T-cell (primary cell): ENCODE measurements around the gene CFAP53. TPM values are rescaled to one million over a fixed set of nuclear protein-coding genes. Genes with fewer than 3 reads are reported as not detected.

Experiments used
- ATAC-seq, 4 experiments: fragments of 200-7000 bp in 3 of 4; fragments of 150-1000 bp in 1 of 4; cut with Tn5 transposase; replicated peaks in 1 of 4; 1 replicate in 3 of 4; 2 replicates in 1 of 4; pipeline ENCODE4 v1.10.0; 2021; ENCODE audit warnings: moderate library complexity in 3 of 4, mild to moderate bottlenecking in 2 of 4, moderate number of reproducible peaks in 1 of 4
- CTCF ChIA-PET, 2 donors: fragments of 300-600 bp; sonication (Branson Sonifier 250); formaldehyde crosslinking; loops; one replicate each; lab custom pipeline; 2022; ENCODE audit warnings: antibody characterized with exemption in 2 of 2; lab: Charles Lee
- POLR2A ChIA-PET, 2 donors: fragments of 300-600 bp; sonication (Branson Sonifier 250); formaldehyde crosslinking; loops; one replicate each; lab custom pipeline; 2022; ENCODE audit warnings: antibody characterized with exemption in 2 of 2; lab: Charles Lee
- DNase-seq, 35 experiments: peaks; one replicate each; pipeline versions ENCODE4 v3.0.0 to v3.0.0-alpha.2; 2013 to 2023
- H3K27ac ChIP-seq: one replicate; pipeline ENCODE4 v1.5.1; 2013; ENCODE audit warnings: low read length
- H3K27me3 ChIP-seq, 2 experiments: replicated peaks in 1 of 2; 1 replicate in 1 of 2; 2 replicates in 1 of 2; pipeline versions ENCODE4 v1.6.1 to v1.7.0; 2013; ENCODE audit warnings: low read length in 1 of 2, mixed read lengths in 1 of 2; ENCODE audit not compliant: control insufficient read depth in 2 of 2, insufficient read depth in 2 of 2; ENCODE audit errors: extremely low read depth in 1 of 2
- H3K36me3 ChIP-seq, 2 donors: 1 replicate in 1 of 2; 2 replicates in 1 of 2; pipeline versions ENCODE4 v1.6.1 to v1.7.0; 2013; ENCODE audit warnings: low read length in 1 of 2; ENCODE audit not compliant: control insufficient read depth in 2 of 2, insufficient read depth in 1 of 2; ENCODE audit errors: extremely low read depth in 1 of 2
- H3K4me1 ChIP-seq, 2 experiments: 1 replicate in 1 of 2; 2 replicates in 1 of 2; pipeline versions ENCODE4 v1.6.1 to v1.7.0; 2013; ENCODE audit warnings: low read length in 2 of 2, mixed read lengths in 1 of 2; ENCODE audit not compliant: insufficient read depth in 2 of 2, control insufficient read depth in 1 of 2; ENCODE audit errors: extremely low read depth in 1 of 2
- H3K4me3 ChIP-seq, 2 donors: 1 replicate in 1 of 2; 2 replicates in 1 of 2; pipeline versions ENCODE4 v1.5.1 to v1.7.0; 2013; ENCODE audit warnings: mild to moderate bottlenecking in 2 of 2, low read length in 1 of 2, moderate library complexity in 1 of 2; ENCODE audit not compliant: control insufficient read depth in 1 of 2; ENCODE audit errors: extremely low read depth in 1 of 2
- H3K9me3 ChIP-seq: 2 replicates; pipeline ENCODE4 v1.7.0; 2013
- H3K27ac Mint-ChIP-seq, 2 donors: one replicate each; pipeline ENCODE4 v1.8.0; 2020 to 2021; ENCODE audit warnings: mild to moderate bottlenecking in 2 of 2, mixed read lengths in 2 of 2
- H3K27me3 Mint-ChIP-seq, 2 donors: one replicate each; pipeline ENCODE4 v1.8.0; 2021 to 2022; ENCODE audit warnings: mixed read lengths in 2 of 2
- H3K36me3 Mint-ChIP-seq: one replicate; pipeline ENCODE4 v1.8.0; 2021; ENCODE audit warnings: mixed read lengths
- H3K4me1 Mint-ChIP-seq, 3 donors: one replicate each; pipeline ENCODE4 v1.8.0; 2020 to 2022; ENCODE audit warnings: mixed read lengths in 3 of 3, mild to moderate bottlenecking in 1 of 3
- H3K4me3 Mint-ChIP-seq, 3 donors: one replicate each; pipeline ENCODE4 v1.8.0; 2020 to 2022; ENCODE audit warnings: mild to moderate bottlenecking in 3 of 3, mixed read lengths in 3 of 3, moderate library complexity in 3 of 3
- H3K9me3 Mint-ChIP-seq, 3 donors: one replicate each; pipeline ENCODE4 v1.8.0; 2020 to 2022; ENCODE audit warnings: mixed read lengths in 3 of 3
- WGBS: methylation state at CpG from one replicate; pipeline ENCODE4 v1.1.5; 2013; ENCODE audit warnings: missing lambda C conversion rate; ENCODE audit not compliant: insufficient coverage; 5-methylcytosine and 5-hydroxymethylcytosine counted together
- total RNA-seq, 35 experiments: library from RNA in 6 of 35; stranded (reverse) in 6 of 35; fragments of 120-200 nt in 1 of 35; gene quantifications; one replicate each; pipeline versions ENCODE4 v1.2.1 to v1.2.4 and lab custom pipeline; 2013 to 2026

CFAP53 gene
- total RNA-seq, 5 donors from 2014 or later (not counting 1 experiment from before 2014, with no cell fraction given) = 0.56 to 1.2 (median 0.95) TPM; not detected in 1

- Mint-ChIP-seq H3K27me3 (no peaks in the 10 kb centered on the region), H3K36me3 (peaks cover 43% of the 10 kb centered on the region), H3K4me3 (peak overlapping the region; percentile 90 to 96 (median 96)), H3K4me1 (peaks cover 47 to 61% (median 51%) of the 10 kb centered on the region in 3 donors), H3K27ac (peak overlapping the region; percentile 87 to 92), H3K9me3 (no peaks in the 10 kb centered on the region)
- H3K27me3 ChIP-seq = no peaks in the 10 kb centered on the region
- DNase-seq = no peak
- ChIA-PET CTCF (interaction anchor here in 1 of 2 donors (0.6 to 2.1 kb wide), 5 partner anchors 10 to 1746 kb away, joined by 3 to 11 read pairs (median 7); partner anchors contain the start of gene CFAP53), POLR2A (interaction anchor here (0.6 to 1.2 kb wide), 9 partner anchors 7 to 1330 kb away, joined by 3 to 5 read pairs (median 4); partner anchors contain the start of gene SMAD4 (in 1 of the 2))
- no peak for ATAC-seq
- H3K4me3 ChIP-seq = peak overlapping the region; percentile 66 to 95
- H3K4me1 ChIP-seq = peaks cover 30 to 45% of the 10 kb centered on the region in 2 experiments
- WGBS = 44% methylated on average over 24 of the region's 35 CpGs
- H3K9me3 ChIP-seq = no peaks in the 10 kb centered on the region
- H3K36me3 ChIP-seq = peaks cover 19 to 46% of the 10 kb centered on the region in 2 donors
- H3K27ac ChIP-seq = peak overlapping the region; percentile 88
Measured at GRCh38 chr18:50281972-50282520, 15.8 kb upstream of the CFAP53 start.

GRCh38 chr18:50281295-50281971, 15.1 kb upstream of the CFAP53 start, which contains the start of gene MBD1:
MBD1 (minus strand) TSS chr18:50281523; CDS start chr18:50279992, 1,531 bp downstream.
- H3K27me3 Mint-ChIP-seq = no peaks in the 10 kb centered on the region
- H3K27ac Mint-ChIP-seq = peak within 1 kb of the TSS; percentile 87 to 92
- Histone ChIP-seq H3K9me3 (no peaks in the 10 kb centered on the region), H3K27me3 (no peaks in the 10 kb centered on the region), H3K36me3 (peaks cover 22 to 52% of the 10 kb centered on the region in 2 donors), H3K4me3 (peak within 1 kb of the TSS; percentile 66 to 95), H3K4me1 (peaks cover 28 to 39% of the 10 kb centered on the region in 2 experiments), H3K27ac (peak within 1 kb of the TSS; percentile 88)
- H3K4me1 Mint-ChIP-seq = peaks cover 41 to 55% (median 46%) of the 10 kb centered on the region in 3 donors
- ATAC-seq = peak; percentile 89 to 93 (median 92)
- no peaks in the 10 kb centered on the region for H3K9me3 Mint-ChIP-seq
- peak within 1 kb of the TSS; percentile 90 to 96 (median 96) for H3K4me3 Mint-ChIP-seq
- ChIA-PET CTCF (interaction anchor here in 1 of 2 donors (0.6 to 2.1 kb wide), 6 partner anchors 10 to 1745 kb away, joined by 3 to 11 read pairs (median 6); partner anchors contain the start of gene CFAP53), POLR2A (interaction anchor here (0.6 to 1.2 kb wide), 9 partner anchors 8 to 1330 kb away, joined by 3 to 5 read pairs (median 4); partner anchors contain the start of gene SMAD4 (in 1 of the 2))
- under 1% methylated on average over 63 of the region's 63 CpGs for WGBS
- DNase-seq = peak; percentile 92 to 99 (median 96)
- peaks cover 48% of the 10 kb centered on the region for H3K36me3 Mint-ChIP-seq

- POLR2A ChIA-PET = interaction anchor here in 1 of 2 donors (0.7 to 1.2 kb wide), 3 partner anchors 14 to 27 kb away, joined by 3 to 4 read pairs (median 3); no protein-coding TSS in a partner anchor
- no peak for DNase-seq
- H3K4me1 ChIP-seq = peaks cover 27 to 33% of the 10 kb centered on the region in 2 experiments
- Mint-ChIP-seq H3K27me3 (no peaks in the 10 kb centered on the region), H3K36me3 (peaks cover 50% of the 10 kb centered on the region), H3K4me3 (peak overlapping the region; percentile 90 to 96 (median 96)), H3K4me1 (peaks cover 36 to 52% (median 45%) of the 10 kb centered on the region in 3 donors), H3K27ac (peak overlapping the region; percentile 87 to 92), H3K9me3 (no peaks in the 10 kb centered on the region)
- no peaks in the 10 kb centered on the region for H3K9me3 ChIP-seq
- H3K36me3 ChIP-seq = peaks cover 28 to 59% of the 10 kb centered on the region in 2 donors
- no peaks in the 10 kb centered on the region for H3K27me3 ChIP-seq
- WGBS = 3% methylated on average over 16 of the region's 16 CpGs
- peak overlapping the region; percentile 88 for H3K27ac ChIP-seq
- peak overlapping the region; percentile 66 to 95 for H3K4me3 ChIP-seq
- no peak for ATAC-seq
- CTCF ChIA-PET = interaction anchor here in 1 of 2 donors (0.7 to 2.1 kb wide), 5 partner anchors 9 to 78 kb away, joined by 4 to 11 read pairs (median 7); partner anchors contain the start of gene CFAP53
Measured at GRCh38 chr18:50280707-50281294, 14.5 kb upstream of the CFAP53 start.

GRCh38 chr18:50279752-50280151, 13.5 kb upstream of the CFAP53 start:
- Mint-ChIP-seq H3K36me3 (peaks cover 50% of the 10 kb centered on the region), H3K27ac (peak overlapping the region in 1 of 2 donors; percentile 87), H3K27me3 (no peaks in the 10 kb centered on the region), H3K4me3 (peak overlapping the region; percentile 90 to 96 (median 96)), H3K4me1 (peaks cover 36 to 50% (median 45%) of the 10 kb centered on the region in 3 donors), H3K9me3 (no peaks in the 10 kb centered on the region)
- H3K36me3 ChIP-seq = peaks cover 28 to 62% of the 10 kb centered on the region in 2 donors
- no peaks in the 10 kb centered on the region for H3K27me3 ChIP-seq
- no peak for DNase-seq
- 100% methylated on average over 2 of the region's 7 CpGs for WGBS
- POLR2A ChIA-PET = no interaction called here
- peaks cover 27% of the 10 kb centered on the region in 2 experiments for H3K4me1 ChIP-seq
- CTCF ChIA-PET = interaction anchor here in 1 of 2 donors (1.0 to 1.4 kb wide), 2 partner anchors 12 to 78 kb away, joined by 3 to 7 read pairs; no protein-coding TSS in a partner anchor
- ATAC-seq = no peak
- H3K27ac ChIP-seq = no peak overlapping the region
- H3K9me3 ChIP-seq = no peaks in the 10 kb centered on the region
- peak overlapping the region in 1 of 2 donors; percentile 17 for H3K4me3 ChIP-seq

GRCh38 chr18:50277942-50278341, 11.6 kb upstream of the CFAP53 start:
- no CpG with 5 or more reads among the region's 6 CpGs for WGBS
- H3K27me3 ChIP-seq = no peaks in the 10 kb centered on the region
- H3K27ac Mint-ChIP-seq = no peak overlapping the region
- ChIA-PET POLR2A (no interaction called here), CTCF (interaction anchor here in 1 of 2 donors (1.0 kb wide), 1 partner anchor 11 kb away, joined by 3 read pairs; the partner anchor contains the start of gene CFAP53)
- DNase-seq = no peak
- H3K27me3 Mint-ChIP-seq = no peaks in the 10 kb centered on the region
- H3K36me3 ChIP-seq = peaks cover 22 to 63% of the 10 kb centered on the region in 2 donors
- no peak overlapping the region for H3K27ac ChIP-seq
- H3K9me3 Mint-ChIP-seq = no peaks in the 10 kb centered on the region
- H3K9me3 ChIP-seq = no peaks in the 10 kb centered on the region
- ATAC-seq = no peak
- H3K4me1 Mint-ChIP-seq = peaks cover 29 to 39% (median 39%) of the 10 kb centered on the region in 3 donors
- peaks cover 27% of the 10 kb centered on the region in 2 experiments for H3K4me1 ChIP-seq
- H3K36me3 Mint-ChIP-seq = peaks cover 48% of the 10 kb centered on the region
- no peak overlapping the region for H3K4me3 Mint-ChIP-seq
- no peak overlapping the region for H3K4me3 ChIP-seq
